CD14-positive monocyte (primary cell): Measurements from ENCODE around the gene AOPEP. TPM values are rescaled to one million over a fixed set of nuclear protein-coding genes. Genes with fewer than 3 reads are reported as not detected.

Experiments used
- DNase-seq, 3 donors: peaks; one replicate each; pipeline ENCODE4 v3.0.0-alpha.2; 2011 to 2022
- H2AFZ ChIP-seq: 2 replicates; pipeline ENCODE4 v1.6.0; 2012; ENCODE audit warnings: mild to moderate bottlenecking, low read depth, low read length, inconsistent platforms; ENCODE audit not compliant: insufficient read depth, poor library complexity, severe bottlenecking
- H3K27ac ChIP-seq, 2 donors: 1 replicate in 1 of 2; 2 replicates in 1 of 2; pipeline ENCODE4 v1.5.1; 2012 to 2013; ENCODE audit warnings: low read length in 2 of 2, control low read depth in 1 of 2, inconsistent platforms in 1 of 2, low read depth in 1 of 2, mild to moderate bottlenecking in 1 of 2
- H3K27me3 ChIP-seq, 2 donors: one replicate each; pipeline versions ENCODE4 v1.6.0 to v1.6.1; 2011 to 2013; ENCODE audit warnings: low read length in 2 of 2; ENCODE audit not compliant: control insufficient read depth in 2 of 2, insufficient read depth in 2 of 2
- H3K36me3 ChIP-seq, 2 donors: replicated peaks in 1 of 2; 1 replicate in 1 of 2; 2 replicates in 1 of 2; pipeline versions ENCODE4 v1.5.1 to v1.6.1; 2012 to 2013; ENCODE audit warnings: low read length in 2 of 2, control low read depth in 1 of 2, inconsistent platforms in 1 of 2, mild to moderate bottlenecking in 1 of 2; ENCODE audit not compliant: insufficient read depth in 2 of 2, control insufficient read depth in 1 of 2
- H3K4me1 ChIP-seq, 2 donors: 1 replicate in 1 of 2; 2 replicates in 1 of 2; pipeline versions ENCODE4 v1.5.1 to v1.6.1; 2012 to 2013; ENCODE audit warnings: low read length in 2 of 2, control low read depth in 1 of 2, inconsistent platforms in 1 of 2, mild to moderate bottlenecking in 1 of 2, moderate library complexity in 1 of 2; ENCODE audit not compliant: insufficient read depth in 2 of 2, control insufficient read depth in 1 of 2
- H3K4me2 ChIP-seq: replicated peaks from 2 replicates; pipeline ENCODE3; 2012; ENCODE audit warnings: low read length, moderate library complexity, mild to moderate bottlenecking; ENCODE audit not compliant: poor library complexity, severe bottlenecking; ENCODE audit errors: extremely low read depth
- H3K4me3 ChIP-seq, 3 experiments: fragments of 200-600 bp in 1 of 3; sonication (generic) in 1 of 3; replicated peaks in 1 of 3; 1 replicate in 2 of 3; 2 replicates in 1 of 3; pipeline ENCODE4 v1.5.1; 2011 to 2013; ENCODE audit warnings: low read length in 3 of 3, mild to moderate bottlenecking in 3 of 3, control low read depth in 2 of 3, low read depth in 2 of 3, inconsistent platforms in 1 of 3, moderate library complexity in 1 of 3
- H3K79me2 ChIP-seq: 2 replicates; pipeline ENCODE4 v1.6.0; 2012; ENCODE audit warnings: mild to moderate bottlenecking, control low read depth, inconsistent platforms, low read length, moderate library complexity; ENCODE audit not compliant: insufficient read depth
- H3K9ac ChIP-seq: 2 replicates; pipeline ENCODE4 v1.6.0; 2017; ENCODE audit warnings: low read length, mild to moderate bottlenecking; ENCODE audit not compliant: insufficient read depth, poor library complexity, severe bottlenecking
- H3K9me3 ChIP-seq, 2 donors: replicated peaks in 1 of 2; 1 replicate in 1 of 2; 2 replicates in 1 of 2; pipeline versions ENCODE4 v1.5.1 to v1.6.1; 2012 to 2013; ENCODE audit warnings: low read length in 2 of 2, control low read depth in 1 of 2; ENCODE audit not compliant: control insufficient read depth in 1 of 2, insufficient read depth in 1 of 2
- H4K20me1 ChIP-seq: 2 replicates; pipeline ENCODE4 v1.6.0; 2012; ENCODE audit warnings: mild to moderate bottlenecking, low read length, control low read depth, moderate library complexity; ENCODE audit not compliant: insufficient read depth
- H3K27ac Mint-ChIP-seq, 7 donors: one replicate each; pipeline ENCODE4 v1.8.0; 2020; ENCODE audit warnings: mild to moderate bottlenecking in 7 of 7, mixed read lengths in 7 of 7, moderate library complexity in 6 of 7, inconsistent platforms in 2 of 7
- H3K27me3 Mint-ChIP-seq, 3 donors: one replicate each; pipeline ENCODE4 v1.8.0; 2021 to 2022; ENCODE audit warnings: low read depth in 3 of 3, mild to moderate bottlenecking in 3 of 3, mixed read lengths in 3 of 3, moderate library complexity in 3 of 3, inconsistent platforms in 1 of 3
- H3K36me3 Mint-ChIP-seq, 2 donors: one replicate each; pipeline ENCODE4 v1.8.0; 2020; ENCODE audit warnings: mixed read lengths in 2 of 2, inconsistent platforms in 1 of 2, mild to moderate bottlenecking in 1 of 2
- H3K4me1 Mint-ChIP-seq: one replicate; pipeline ENCODE4 v1.8.0; 2020; ENCODE audit warnings: mild to moderate bottlenecking, mixed read lengths
- H3K4me3 Mint-ChIP-seq, 2 donors: one replicate each; pipeline ENCODE4 v1.8.0; 2020; ENCODE audit warnings: mild to moderate bottlenecking in 2 of 2, mixed read lengths in 2 of 2, moderate library complexity in 1 of 2
- H3K9me3 Mint-ChIP-seq, 7 donors: one replicate each; pipeline ENCODE4 v1.8.0; 2020 to 2022; ENCODE audit warnings: mixed read lengths in 7 of 7, mild to moderate bottlenecking in 6 of 7, moderate library complexity in 6 of 7, inconsistent platforms in 2 of 7
- WGBS: methylation state at CpG from one replicate; pipeline ENCODE4 v1.1.5; 2013; ENCODE audit warnings: missing lambda C conversion rate; ENCODE audit not compliant: insufficient coverage; 5-methylcytosine and 5-hydroxymethylcytosine counted together
- intact Hi-C, 2 donors: fragments of 100-400 bp; cut with micrococcal nuclease; formaldehyde crosslinking; loops; one replicate each; pipeline versions ENCODE4 v1.15.0 to v1.15.1; 2023
- polyA plus RNA-seq, 3 donors: library from polyadenylated mRNA; depleted of rRNA in 1 of 3; unstranded in 2 of 3; stranded (reverse) in 1 of 3; fragments of 300-500 nt in 2 of 3; fragments of >200 nt in 1 of 3; fragmentation: Illumina TruSeq in 2 of 3; gene quantifications; 1 replicate in 2 of 3; 2 replicates in 1 of 3; pipeline ENCODE4 v1.2.3, GENCODE V29; 2012 to 2021
- TF ChIP-seq, protein P1 (sequence below): fragments of 200-600 bp; IDR thresholded peaks from one replicate; pipeline ENCODE4 v1.8.0; 2022; ENCODE audit warnings: antibody characterized with exemption, mild to moderate bottlenecking

The AOPEP gene
- polyA plus RNA-seq, 3 donors = 3.0 to 4.1 (median 3.1) TPM

GRCh38 chr9:95062596-95063065 lies 336.1 kb downstream of the AOPEP start:
- no peaks in the 10 kb centered on the region for H3K79me2 ChIP-seq
- no peaks in the 10 kb centered on the region for H3K27me3 ChIP-seq
- H3K9ac ChIP-seq = no peak overlapping the region
- TF ChIP-seq, protein P1, sequence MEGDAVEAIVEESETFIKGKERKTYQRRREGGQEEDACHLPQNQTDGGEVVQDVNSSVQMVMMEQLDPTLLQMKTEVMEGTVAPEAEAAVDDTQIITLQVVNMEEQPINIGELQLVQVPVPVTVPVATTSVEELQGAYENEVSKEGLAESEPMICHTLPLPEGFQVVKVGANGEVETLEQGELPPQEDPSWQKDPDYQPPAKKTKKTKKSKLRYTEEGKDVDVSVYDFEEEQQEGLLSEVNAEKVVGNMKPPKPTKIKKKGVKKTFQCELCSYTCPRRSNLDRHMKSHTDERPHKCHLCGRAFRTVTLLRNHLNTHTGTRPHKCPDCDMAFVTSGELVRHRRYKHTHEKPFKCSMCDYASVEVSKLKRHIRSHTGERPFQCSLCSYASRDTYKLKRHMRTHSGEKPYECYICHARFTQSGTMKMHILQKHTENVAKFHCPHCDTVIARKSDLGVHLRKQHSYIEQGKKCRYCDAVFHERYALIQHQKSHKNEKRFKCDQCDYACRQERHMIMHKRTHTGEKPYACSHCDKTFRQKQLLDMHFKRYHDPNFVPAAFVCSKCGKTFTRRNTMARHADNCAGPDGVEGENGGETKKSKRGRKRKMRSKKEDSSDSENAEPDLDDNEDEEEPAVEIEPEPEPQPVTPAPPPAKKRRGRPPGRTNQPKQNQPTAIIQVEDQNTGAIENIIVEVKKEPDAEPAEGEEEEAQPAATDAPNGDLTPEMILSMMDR = no peak
- H3K9me3 Mint-ChIP-seq = no peaks in the 10 kb centered on the region
- H3K27ac ChIP-seq = no peak overlapping the region
- no peak overlapping the region for H3K4me2 ChIP-seq
- H3K4me1 ChIP-seq = no peaks in the 10 kb centered on the region
- 86% methylated on average over 4 of the region's 7 CpGs for WGBS
- H3K36me3 ChIP-seq = no peaks in the 10 kb centered on the region
- peaks cover 0 to 2% (median 2%) of the 10 kb centered on the region in 3 donors for H3K27me3 Mint-ChIP-seq
- no peak overlapping the region for H3K4me3 ChIP-seq
- no peak overlapping the region for H2AFZ ChIP-seq
- peak overlapping the region in 2 of 7 donors; percentile 10 to 15 for H3K27ac Mint-ChIP-seq
- H3K36me3 Mint-ChIP-seq = peaks cover 11 to 15% of the 10 kb centered on the region in 2 donors
- H3K9me3 ChIP-seq = no peaks in the 10 kb centered on the region
- no peaks in the 10 kb centered on the region for H4K20me1 ChIP-seq
- intact Hi-C loops = no loop called here
- H3K4me3 Mint-ChIP-seq = no peak overlapping the region
- H3K4me1 Mint-ChIP-seq = no peaks in the 10 kb centered on the region
- no peak for DNase-seq

DNA sequence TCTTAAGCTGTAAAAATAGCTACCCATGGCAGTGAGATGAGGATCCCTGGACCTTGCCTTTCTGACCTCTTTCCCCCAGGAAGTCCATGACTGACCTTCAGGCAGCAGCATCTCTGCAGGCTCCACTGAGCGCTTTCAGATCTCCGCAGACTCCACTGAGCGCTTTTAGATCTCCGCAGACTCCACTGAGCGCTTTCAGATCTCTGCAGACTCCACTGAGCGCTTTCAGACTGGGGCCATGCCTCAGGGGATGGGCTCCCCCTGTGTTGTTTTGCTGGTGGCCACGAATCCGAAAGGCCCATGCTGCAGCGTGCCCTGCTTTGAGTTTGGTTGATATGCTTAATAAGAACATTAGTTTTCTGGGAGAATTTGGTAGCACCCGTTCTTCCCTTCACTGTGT lies 336.8 kb downstream of the AOPEP start:
- no peak overlapping the region for H3K27ac Mint-ChIP-seq

More for the DNA sequence above, 336.8 kb downstream of the AOPEP start:
- Mint-ChIP-seq H3K27me3 (peaks cover 0 to 2% (median 2%) of the 10 kb centered on the region in 3 donors), H3K4me1 (no peaks in the 10 kb centered on the region), H3K9me3 (no peaks in the 10 kb centered on the region), H3K36me3 (peaks cover 12 to 15% of the 10 kb centered on the region in 2 donors), H3K4me3 (no peak overlapping the region)
- Histone ChIP-seq H3K79me2 (no peaks in the 10 kb centered on the region), H3K36me3 (no peaks in the 10 kb centered on the region), H2AFZ (no peak overlapping the region), H3K9me3 (no peaks in the 10 kb centered on the region), H4K20me1 (no peaks in the 10 kb centered on the region), H3K4me2 (no peak overlapping the region), H3K27ac (no peak overlapping the region), H3K4me3 (no peak overlapping the region), H3K9ac (no peak overlapping the region), H3K4me1 (no peaks in the 10 kb centered on the region), H3K27me3 (no peaks in the 10 kb centered on the region)
- intact Hi-C loops = no loop called here
- TF ChIP-seq, protein P1 = no peak
- DNase-seq = no peak
- 91% methylated on average over 10 of the region's 10 CpGs for WGBS
